ENCODE data around the gene SEMG2.

Gene SEMG2

DNA sequence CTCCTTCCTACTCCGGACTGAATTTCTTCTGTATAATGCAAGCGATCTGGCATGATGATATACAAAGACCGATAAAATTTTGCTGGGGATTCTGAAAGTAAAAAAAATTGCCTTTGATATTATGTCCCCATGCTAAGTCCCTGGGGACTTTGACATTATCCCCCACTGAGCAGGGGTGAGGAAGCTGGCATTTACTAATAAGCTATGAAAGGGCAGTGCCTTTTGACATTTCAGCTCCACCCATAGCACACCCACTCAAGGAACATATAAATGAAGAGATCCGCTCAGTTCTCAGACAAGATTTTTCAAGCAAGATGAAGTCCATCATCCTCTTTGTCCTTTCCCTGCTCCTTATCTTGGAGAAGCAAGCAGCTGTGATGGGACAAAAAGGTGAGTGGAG, at the start of gene SEMG2:
Gene SEMG2, plus strand, starts transcription at position 298 of the 400 bp plus-strand sequence. Its CDS starts 17 bp downstream, at position 315.
- no peak for DNase-seq (ENCODE audit: low read depth)

DNA sequence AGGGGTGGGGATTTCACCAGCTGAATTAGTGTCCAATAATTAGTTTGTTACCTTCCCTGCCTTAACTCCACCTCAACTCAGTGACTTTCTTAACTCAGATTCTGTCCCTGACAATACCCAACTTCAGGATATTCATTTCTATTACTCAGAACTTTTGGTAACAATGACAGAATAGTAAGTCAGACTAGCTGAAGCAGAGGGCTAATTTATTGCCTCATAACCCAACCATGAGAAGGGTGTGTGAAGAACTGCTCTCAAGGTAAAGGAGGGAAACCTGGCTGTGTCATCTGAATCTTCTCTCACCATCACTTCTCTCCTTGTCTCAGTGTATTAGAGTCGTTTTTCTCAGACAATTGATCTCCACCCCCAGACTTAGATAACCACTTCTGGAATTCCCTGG, 47.7 kb upstream of the SEMG2 start:
- DNase-seq (ENCODE audit: low read depth), result no peak

- DNase-seq (ENCODE audit: low read depth), result no peak
Measured at GRCh38 chr20:45174434-45175364, 46.5 kb upstream of the SEMG2 start, which contains the start of gene PI3. Gene PI3 (plus strand): TSS chr20:45174902. CDS start chr20:45174923, 21 bp downstream.

DNA sequence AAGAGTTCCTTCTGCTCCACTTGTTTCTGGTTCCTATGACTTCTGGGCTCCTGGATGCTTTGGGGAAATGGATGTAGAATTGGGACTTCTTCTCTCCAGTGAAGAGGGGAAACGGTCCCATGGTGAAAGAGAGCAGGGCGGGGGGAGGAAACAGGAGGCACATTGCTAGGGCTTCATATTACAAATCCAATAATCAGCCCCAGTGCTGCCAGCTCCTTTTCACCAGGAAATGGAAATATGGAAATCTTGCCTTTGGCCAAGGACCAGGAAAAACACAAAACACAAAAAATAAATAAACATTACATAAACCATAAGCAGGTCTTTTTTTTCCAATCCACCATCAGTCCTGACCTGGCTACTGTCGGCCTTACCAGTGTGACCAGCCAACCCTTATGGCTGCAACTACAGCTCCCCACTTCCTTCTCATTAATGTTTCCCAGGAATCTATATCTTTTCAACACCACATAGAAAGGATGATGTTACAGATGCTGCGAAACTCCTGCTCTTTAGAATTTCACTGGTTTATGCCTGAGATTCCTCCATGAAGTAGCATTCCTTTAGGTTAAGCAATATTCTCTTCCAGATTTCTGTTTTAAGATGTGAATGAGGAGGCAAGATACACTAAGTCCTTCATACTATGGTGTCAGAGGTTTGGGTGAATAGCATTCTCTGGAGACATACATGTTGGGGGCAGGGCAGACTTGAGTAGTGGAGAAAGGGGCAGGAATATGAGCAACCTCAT, 44.5 kb upstream of the SEMG2 start:
- no peak for DNase-seq (ENCODE audit: low read depth)

- no peak for DNase-seq (ENCODE audit: low read depth)
Measured at GRCh38 chr20:45179166-45179565, 42.0 kb upstream of the SEMG2 start.

GRCh38 chr20:45181639-45182038, 39.5 kb upstream of the SEMG2 start:
- no peak for DNase-seq (ENCODE audit: low read depth)

GRCh38 chr20:45183084-45183483, 38.1 kb upstream of the SEMG2 start:
- no peak for DNase-seq (ENCODE audit: low read depth)

DNA sequence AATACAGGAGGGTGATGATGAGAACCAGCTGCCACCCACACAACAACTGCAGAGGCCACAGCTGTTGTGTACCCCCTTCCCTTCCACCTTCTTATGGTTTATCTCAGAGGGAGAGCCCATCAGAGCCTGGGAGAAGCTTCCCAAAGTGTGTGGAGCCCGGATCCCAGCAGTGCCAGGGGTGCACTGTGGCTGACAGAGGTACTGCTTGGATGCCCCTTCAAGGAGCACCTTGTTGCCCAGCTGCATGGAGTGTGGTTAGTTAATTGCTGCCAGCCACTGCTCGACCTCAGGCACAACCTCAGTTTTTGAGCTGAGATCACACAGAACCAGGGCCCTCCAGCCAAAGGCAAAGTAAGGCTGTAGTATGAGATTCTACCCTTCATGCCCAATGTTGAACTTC, 33.5 kb upstream of the SEMG2 start:
- no peak for DNase-seq (ENCODE audit: low read depth)

DNA sequence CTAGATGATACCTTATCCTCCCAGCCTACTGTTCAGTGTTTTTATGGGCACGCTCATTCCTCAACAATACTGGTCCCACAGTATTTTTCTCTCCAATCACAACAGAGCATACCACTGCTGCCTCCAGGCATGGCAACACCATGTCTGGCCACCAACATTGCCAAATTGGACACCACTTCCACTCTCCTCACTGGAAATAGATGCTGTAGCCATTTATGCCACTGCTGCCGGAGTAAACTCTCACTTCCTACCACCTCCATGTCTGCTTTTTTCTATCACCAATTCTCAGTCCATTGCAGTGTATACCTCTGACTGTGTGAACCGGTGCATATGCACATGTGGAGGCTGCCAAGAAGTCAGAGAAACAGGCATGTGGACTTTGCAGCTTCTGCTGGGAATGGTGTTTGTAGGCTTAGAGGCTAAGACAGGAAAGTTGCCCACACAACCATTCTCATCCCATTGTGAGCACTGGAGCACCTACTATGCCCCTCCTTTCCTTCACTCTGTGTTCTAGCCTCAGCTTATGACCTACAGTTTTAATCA, 32.0 kb upstream of the SEMG2 start:
- no peak for DNase-seq (ENCODE audit: low read depth)

DNA sequence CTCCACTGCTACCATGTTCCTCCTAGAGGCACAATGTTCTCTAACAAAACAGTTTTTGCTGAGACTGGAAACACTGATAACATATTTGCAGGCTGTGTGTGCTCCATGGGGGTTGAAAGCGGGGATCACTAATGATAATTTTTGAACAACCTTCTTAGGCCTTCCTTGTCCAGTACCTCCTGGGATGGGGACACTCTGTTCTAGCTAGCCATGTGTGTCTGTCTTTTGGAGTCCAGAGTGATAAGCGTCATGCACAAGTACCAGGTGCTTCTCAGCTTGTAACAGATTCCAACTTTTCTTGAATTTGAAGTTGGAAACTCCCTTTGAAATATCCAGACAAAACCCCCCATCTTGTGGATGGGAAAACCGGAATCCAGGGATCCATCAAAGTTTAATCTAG, 31.3 kb upstream of the SEMG2 start:
- no peak for DNase-seq (ENCODE audit: low read depth)

DNA sequence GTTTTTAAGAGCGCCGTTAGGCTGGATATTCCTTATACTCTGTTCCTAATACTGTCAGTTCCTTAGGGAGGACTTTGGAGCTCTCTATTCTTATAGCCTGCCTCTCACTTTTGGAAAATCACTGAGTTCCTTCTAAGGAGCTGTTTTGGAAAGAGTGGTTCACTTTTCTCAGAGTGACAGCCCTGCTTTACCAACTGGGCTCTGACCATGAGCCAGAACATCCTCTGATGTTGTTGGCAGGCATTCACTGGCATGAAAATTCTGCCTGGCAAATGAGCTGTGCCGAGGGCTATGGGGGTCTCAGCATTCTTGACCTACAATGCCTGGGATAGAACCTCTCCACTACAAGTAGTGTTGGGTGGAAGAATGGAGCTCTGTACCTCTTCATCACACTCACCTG, 29.2 kb upstream of the SEMG2 start:
- no peak for DNase-seq (ENCODE audit: low read depth)

DNA sequence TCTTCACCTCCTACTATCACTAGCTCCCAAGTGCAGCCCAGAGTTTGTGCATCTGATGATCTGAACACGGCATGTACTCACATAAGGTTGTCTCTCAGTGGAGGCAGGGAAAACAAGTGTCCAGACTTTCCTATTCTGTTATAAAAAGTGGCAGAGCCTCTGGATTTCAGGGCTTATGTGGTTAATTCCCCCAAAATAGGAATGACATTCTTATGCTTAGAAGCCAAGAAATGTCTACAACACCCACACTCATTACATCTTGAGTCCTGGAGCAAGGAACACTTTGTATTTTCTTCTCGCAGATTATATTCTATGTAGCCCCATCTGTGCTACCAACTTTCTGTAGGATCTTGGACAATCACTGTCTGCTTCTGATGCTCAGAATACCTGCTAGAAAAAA, 27.8 kb upstream of the SEMG2 start:
- no peak for DNase-seq (ENCODE audit: low read depth)

- DNase-seq (ENCODE audit: low read depth), result no peak
Measured at GRCh38 chr20:45206725-45207124, 14.4 kb upstream of the SEMG2 start, which contains the start of gene SEMG1. Gene SEMG1 (plus strand): TSS chr20:45207033. CDS start chr20:45207054, 21 bp downstream.

GRCh38 chr20:45209924-45210323, 11.2 kb upstream of the SEMG2 start:
- no peak for DNase-seq (ENCODE audit: low read depth)

DNA sequence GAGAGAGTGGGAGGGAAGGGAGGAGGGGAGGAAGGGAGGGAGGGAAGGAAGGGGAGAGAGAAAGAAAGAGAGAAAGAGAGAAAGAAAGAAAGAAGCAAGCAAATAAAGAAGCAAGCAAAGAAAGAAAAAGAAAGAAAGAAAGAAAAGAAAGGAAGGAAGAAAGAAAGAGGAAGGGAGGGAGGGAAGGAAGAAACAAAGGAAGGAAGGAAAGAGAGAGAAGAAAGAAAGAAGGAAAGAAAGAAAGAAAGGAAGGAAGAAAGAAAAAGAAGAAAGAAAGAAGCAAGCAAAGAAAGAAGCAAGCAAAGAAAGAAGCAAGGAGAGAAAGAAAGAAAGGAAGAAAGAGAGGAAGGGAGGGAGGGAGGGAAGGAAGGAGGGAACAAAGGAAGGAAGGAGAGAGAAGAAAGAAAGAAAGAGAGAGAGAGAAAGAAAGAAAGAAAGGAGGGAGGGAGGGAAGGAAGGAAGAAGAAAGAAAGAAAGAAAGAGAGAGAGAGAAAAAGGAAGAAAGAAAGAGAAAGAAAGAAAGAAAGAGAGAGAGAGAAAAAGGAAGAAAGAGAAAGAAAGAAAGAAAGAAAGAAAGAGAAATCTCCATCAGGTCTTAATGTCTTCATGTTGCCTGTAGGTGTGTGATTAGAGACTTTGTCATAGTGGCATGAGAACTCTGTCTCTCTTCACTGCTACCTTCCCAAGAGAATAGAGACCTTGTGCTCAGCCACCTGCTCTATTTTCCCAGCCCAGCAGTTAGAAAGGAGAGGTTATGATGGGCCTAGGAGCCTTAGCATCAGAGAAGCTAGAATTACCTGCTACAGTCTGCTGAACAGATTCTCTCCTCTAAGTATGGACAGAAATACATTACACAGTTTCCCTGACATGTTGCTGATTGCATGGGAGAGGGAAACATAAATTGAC, 9.4 kb upstream of the SEMG2 start:
- DNase-seq (ENCODE audit: low read depth), result no peak

DNA sequence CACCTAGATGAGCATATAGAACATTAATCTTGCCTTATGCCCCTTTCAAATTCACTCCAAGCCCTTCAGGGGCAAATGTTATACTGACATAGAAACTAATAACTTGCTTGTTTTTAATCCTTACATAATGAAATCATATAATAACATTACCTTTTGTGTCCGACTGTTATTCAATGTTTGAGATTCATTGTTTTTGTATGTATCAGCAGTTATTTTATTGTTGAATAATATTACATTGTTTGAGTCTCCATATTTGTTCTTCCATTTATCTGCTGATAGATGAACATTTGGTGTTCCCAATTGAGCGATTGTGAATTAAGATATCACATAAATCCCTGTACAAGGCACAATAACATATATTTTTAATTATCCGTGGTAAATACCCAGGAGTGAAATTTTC, 8.3 kb upstream of the SEMG2 start:
- no peak for DNase-seq (ENCODE audit: low read depth)

- no peak for DNase-seq (ENCODE audit: low read depth)
Measured at GRCh38 chr20:45218124-45218523, 3.0 kb upstream of the SEMG2 start.

DNA sequence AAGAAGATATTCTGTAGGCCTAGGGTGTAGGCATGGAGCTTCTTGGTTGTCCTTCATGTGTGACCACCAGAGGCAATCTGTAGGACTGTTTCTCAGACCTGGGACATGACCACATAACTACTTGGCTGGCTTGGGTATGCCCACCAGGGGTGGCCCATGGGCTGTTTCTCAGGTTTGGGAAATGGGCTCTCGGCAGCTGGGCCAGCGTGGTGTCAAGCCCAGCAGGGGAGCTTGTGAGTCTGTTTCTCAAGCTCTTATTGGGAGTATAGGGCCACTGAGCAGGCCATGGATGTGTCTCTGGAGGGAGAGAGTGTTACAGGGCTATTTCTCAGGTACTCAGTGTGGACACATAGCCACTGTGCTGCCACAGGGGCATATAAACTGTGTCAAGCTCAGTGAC, 2.5 kb upstream of the SEMG2 start:
- DNase-seq (ENCODE audit: low read depth), result no peak

DNA sequence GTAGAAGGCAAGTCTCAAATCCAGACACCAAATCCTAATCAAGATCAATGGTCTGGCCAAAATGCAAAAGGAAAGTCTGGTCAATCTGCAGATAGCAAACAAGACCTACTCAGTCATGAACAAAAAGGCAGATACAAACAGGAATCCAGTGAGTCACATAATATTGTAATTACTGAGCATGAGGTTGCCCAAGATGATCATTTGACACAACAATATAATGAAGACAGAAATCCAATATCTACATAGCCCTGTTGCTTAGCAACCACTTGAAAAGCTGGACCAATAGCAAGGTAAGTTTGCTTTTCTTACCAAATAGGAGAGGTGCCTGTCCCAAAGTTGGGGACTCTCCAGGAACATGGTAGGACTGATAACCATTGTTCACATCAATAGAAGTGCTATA, 2.0 kb downstream of the SEMG2 start:
- DNase-seq (ENCODE audit: low read depth), result no peak

GRCh38 chr20:45226287-45226686, 5.1 kb downstream of the SEMG2 start:
- DNase-seq (ENCODE audit: low read depth), result no peak

DNA sequence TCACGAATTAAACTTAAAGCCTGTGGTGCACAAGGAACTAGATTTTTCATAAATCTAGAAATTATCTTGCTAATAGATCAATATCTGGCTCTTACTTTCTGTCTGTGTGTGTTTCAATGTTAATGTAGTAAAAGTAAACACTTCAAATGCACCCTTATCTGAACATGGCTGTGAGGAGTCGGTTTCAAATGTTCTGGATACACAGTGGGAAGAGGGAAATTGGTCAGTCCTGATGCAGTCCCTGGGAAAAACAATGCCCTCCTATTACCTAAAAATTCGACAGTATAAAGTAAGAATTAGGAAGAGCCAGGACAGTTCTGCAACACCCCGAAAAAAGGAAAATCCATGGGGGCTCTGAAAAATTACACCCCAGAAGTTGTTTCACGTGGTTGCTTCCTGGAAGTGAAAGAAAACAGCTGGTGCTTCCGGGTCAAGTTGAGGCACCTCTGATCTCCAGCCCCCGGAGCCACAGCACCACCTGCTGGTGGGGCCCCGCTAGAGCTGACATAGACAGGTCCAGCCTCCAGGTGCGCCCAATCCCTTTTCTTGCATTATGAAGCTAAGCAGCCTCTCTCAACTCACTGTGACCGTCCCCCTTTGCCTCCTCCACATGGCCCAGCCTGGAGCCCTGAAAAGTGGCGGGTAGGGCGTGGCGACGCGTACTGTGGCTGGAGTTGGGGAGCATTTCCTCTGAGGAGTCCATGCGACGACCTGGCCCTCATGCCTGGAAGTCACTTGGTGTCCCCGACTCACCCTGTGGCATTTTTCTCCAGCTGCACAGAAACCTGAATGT, 8.3 kb downstream of the SEMG2 start:
- DNase-seq (ENCODE audit: low read depth), result no peak
